HG03103 (cell line): Measurements from ENCODE around the gene SOHLH1.

Source experiments
- ATAC-seq: cut with Tn5 transposase; IDR thresholded peaks from one replicate; pipeline ENCODE4 v1.9.1; 2021; ENCODE audit warnings: low read depth; ENCODE audit not compliant: unreplicated experiment

Gene SOHLH1

DNA sequence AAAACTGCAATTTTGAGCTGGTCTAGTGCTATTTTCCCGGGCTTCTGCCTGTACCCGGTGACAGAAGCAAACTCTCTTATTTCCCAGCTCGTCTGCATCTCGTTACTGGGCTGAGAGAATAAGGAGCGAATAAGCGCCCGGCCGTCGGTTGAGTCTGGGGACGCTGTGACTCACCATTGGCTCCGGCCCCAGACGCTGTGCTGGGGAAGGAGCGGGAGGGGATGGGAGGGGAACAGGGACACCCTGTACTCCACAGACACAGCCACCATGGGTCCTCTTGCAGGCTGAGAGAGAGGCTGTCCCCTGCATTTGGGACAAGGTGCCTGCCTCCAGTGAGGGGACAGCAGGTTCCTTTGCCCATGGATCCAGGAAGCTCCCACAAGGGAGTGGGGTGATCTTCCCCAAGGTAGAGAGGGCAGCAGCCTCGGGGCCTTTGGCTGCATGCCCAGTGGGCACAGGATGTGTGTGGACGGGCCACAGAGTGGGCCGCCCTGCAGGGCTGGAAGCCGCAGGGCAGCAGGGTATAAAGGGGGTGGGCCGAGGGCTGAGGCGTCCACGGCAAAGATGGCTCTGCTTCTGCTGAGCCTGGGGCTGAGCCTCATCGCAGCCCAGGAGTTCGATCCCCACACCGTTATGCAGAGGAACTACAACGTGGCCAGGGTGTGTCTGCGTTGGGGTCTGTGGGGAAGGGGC lies 36.4 kb downstream of the SOHLH1 start, which contains the start of gene LCN9:
Gene LCN9, plus strand, starts transcription at position 552 of the 693 bp plus-strand sequence. Its CDS starts 13 bp downstream, at position 565.
- no peak for ATAC-seq

DNA sequence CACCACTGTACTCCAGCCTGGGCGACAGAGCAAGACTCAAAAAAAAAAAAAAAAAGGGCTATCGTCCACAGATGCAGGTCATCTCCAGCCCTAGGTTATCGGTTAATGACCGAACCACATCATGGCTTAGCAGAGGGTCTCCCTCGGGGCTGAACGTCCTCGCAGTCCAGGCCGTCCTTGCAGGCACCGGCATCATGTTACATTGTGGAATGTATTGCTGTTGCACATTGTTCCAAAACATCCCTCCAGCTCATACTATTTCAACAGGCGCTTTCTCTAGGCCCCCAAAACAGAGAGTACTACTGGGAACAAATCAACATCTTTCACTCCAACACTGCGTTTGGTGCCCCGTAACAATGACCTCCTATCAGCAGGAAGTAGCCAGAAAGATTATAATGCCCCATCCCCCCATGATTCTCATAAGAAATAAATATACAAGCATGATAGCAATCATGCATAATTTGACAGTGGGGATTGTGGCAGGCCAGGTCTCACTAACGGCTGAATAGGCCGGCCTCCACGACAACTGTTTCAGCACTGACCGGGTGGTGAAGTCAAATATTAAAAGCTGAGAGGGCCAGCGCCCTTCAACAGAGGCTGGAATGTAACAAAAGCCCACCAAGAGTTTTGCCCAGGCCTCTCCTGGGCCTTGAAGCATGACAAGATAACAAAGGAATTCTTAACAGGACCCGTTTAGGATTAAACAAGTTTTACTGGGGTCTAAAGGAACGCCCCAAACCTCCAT lies 37.3 kb downstream of the SOHLH1 start:
- ATAC-seq: no peak

DNA sequence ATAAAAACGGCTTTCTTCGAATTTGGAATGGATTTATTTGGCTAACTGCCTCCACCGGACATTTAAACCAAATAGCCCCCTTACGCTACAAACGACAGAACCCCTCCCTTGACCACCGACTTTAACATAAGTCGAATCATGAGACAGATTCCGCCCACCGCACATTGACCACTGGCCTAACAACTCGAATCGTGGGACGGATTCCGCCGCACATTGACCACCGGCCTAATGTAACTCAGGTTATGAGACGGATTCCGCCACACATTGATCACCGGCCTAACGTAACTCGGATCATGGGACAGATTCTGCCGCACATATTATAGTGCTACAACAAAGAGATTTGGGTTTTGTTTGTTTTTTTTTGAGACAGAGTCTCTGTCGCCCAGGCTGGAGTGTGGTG lies 38.9 kb downstream of the SOHLH1 start:
- no peak for ATAC-seq

DNA sequence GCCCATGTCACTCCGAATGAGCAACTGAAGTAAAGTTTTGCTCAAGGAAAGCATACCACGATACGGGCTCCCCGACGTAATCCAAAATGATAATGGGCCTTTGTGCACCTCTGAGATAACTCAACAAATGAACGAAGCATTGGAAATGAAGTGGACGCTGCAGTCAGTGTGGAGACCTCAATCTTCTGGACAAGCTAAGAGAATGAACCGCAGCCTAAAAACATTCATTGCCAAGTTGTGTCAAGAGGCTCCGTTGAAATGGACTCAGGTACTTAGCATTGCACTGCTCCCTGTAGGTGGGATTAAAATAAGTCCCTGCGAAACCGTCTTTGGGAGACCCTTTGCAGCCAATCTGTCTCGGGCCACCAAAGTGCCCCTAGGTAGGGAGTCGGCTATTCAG lies 40.0 kb downstream of the SOHLH1 start:
- no peak for ATAC-seq

DNA sequence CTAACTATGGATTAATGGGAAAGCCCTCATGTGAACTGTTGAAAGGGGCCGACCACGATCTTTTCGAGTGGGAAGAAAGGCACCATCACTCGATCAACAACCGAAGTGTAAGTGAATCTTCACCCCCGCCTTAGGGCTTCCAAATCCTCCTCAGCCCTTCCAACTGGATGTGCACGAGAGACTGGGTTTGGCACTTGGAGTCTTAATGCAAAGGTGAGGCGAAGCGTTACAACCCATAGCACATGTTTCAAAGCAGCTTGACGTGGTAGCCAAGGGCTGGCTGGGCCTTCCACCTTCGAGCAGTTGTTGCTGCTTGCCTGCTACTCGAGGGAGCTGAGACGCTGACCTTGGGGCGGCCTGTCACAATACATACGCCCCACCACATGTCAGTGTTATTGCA lies 41.9 kb downstream of the SOHLH1 start:
- ATAC-seq: no peak

DNA sequence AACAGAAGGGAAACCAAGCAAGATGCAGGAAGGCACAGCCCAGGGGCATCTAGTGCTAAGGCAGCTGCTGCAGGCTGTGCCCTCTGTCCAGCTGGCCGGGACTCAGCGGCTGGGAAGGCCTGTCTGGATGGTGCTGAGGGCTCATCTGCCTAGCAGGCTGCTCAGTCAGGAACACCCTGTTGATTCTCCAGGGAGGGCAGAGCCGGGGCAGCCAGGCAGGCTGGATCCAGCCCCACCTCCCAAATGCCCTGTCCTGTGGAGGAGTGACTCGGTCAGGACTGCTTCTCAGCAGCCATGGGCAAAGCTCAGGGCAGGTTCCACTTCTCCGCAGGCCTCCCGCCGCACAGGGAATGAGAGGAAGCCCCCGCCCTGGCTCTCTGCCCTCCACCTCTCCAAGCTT lies 44.0 kb downstream of the SOHLH1 start:
- no peak for ATAC-seq

DNA sequence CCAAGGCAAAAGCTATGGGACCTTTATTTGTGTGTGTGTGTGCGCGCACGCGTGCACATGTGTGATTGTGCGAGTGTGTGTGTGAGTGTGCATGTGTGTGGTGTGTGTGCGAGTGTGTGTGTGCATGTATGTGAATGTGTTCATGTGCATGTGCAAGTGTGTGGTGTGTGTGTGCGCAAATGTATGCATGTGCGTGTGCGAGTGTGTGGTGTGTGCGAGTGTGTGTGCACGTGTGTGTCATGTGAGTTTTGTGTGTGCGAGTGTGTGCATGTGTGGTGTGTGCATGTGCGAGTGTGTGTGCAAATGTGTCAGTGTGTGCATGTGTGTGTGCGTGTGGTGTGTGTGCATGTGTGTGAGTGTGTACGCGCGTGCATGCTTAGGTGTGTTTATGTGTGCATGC lies 48.9 kb downstream of the SOHLH1 start:
- ATAC-seq: no peak

DNA sequence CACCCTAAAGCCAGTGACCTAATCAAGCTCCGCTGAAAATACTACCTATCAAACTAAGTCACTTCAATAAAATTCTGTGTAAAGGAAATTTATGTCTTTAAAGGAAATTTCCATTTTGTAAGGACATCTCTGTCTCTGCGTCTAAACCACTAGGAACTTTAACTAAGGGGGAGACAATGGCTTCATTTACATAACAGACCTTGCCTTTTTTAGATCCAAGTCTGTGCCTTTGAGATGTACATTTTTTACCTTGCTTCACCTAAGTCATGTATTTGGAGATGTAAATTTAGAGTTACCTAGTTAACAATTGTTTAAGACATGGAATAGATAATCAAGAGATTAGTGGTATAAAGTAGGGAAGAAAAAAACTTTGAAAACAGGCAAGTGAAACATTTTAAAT lies 49.8 kb downstream of the SOHLH1 start:
- no peak for ATAC-seq

DNA sequence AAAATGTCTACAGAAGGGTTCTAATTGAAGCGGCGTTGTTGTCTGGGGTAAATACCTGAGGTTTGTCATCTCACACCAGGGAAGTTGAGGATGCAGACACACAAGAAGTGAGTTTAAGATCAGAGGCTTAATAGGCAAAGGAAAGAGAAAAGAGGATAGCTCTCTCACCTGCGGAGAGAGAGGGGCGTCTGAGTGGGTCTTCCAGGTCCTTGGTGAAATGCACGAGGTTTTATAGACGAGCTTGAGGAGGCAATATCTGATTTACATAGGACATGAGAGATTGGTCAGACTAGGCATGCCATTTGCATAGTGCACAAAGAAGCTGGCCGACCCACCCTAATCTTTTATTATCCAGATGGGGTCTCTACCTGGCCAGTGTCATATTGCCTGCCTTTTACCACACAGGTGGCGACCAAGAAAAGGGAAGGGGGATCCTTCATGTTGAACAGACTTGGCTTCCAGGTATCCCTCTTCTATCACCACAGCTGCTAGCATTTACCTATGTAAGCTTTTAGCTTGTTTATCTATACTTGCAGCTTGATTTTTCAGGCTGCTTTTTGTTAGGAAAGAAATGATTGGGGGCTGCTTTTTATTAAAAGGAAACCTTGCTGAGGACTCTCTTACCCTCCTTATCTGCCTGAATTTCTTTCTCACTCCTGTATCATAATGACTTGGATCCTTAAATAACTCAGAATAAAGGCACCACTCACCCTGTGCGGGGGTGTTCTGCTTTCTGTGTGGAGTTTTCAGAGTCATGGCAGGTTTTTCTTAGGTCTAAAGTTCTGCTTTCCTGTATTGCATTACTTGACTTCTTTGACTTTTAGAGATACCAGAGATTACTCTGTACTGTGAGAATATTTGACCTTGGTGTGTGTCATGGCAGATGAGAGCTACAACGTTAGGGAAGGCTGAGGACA lies 50.5 kb downstream of the SOHLH1 start:
- no peak for ATAC-seq

DNA sequence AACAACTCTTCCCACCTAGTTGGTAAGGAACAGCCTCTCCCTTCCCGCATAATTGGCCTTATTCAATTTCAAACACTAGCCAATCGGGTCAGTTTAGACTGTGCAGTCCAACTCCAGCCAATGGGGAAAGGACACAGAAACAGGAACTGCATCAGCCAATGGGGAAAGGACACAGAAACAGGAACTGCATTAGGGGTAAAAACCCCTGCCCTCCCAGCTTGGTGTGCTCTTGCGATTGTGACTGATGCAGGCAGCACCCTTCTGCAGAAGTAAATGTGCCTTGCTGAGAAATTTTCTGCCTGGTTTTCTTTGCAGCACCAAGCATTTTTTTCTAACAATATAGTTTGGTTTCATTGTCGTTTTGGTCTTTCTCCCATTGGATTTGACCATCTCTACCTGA lies 51.4 kb downstream of the SOHLH1 start:
- no peak for ATAC-seq

DNA sequence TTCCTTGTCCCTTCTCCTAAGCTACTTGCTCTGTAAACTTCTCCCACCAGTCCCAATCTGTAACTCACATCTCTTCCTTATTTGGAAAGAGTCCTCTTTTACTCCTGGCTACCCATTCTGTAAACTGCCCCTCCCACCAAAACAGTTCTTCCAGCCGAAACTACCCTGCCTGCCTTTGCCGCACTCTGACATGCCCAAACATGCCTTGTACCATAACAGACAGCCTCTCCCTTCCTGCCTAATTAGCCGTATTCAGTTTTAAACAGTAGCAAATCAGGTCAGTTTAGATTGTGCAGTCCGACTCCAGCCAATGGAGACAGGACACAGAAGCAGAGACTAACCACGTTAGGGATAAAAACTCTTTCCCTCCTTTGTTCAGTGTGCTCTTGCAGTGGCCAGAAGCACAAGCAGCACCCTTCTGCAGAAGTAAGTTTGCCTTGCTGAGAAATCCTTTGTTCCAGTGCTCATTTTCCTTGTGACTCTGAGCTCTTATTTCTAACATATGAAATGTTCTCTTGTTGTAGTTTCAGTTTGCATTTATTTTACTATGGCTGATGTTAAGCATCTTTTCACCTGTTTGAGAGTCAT lies 54.6 kb downstream of the SOHLH1 start:
- ATAC-seq: no peak
